ENCODE measurements around the gene CSNK1E. TPM values are rescaled to one million over a fixed set of nuclear protein-coding genes. Genes with fewer than 3 reads are reported as not detected.

Gene CSNK1E
- total and polyA plus RNA-seq, 2 of the 8 experiments (the other 6 are each of a cell fraction or from before 2014, with no cell fraction given): 247 to 263 TPM

- TF ChIP-seq TAF7 (optimal IDR thresholded peaks at IDR 0.05; ENCODE audit: borderline replicate concordance, low read depth, low read length) (no peak), RXRA (IDR thresholded peaks at IDR 0.05; ENCODE audit: insufficient read depth, low read depth, low read length) (no peak)
Measured at GRCh38 chr22:38314933-38315822, 2.1 kb downstream of the CSNK1E start (continued).

Measured in H1 (cell line).